Suprapubic skin (tissue), 4 donors: ENCODE results near the gene DLGAP5. TPM values are rescaled to one million over a fixed set of nuclear protein-coding genes. Genes with fewer than 3 reads are reported as not detected.
A peak's percentile ranks its signal among the peaks of the same experiment; 100 is the strongest.

Experiments used
- DNase-seq, 2 donors: peaks; one replicate each; pipeline ENCODE4 v3.0.0-alpha.2; 2019; ENCODE audit warnings: low spot score in 2 of 2
- H3K27ac ChIP-seq: fragments of 200-600 bp; sonication (generic); one replicate; pipeline ENCODE4 v1.5.1; 2019
- H3K27me3 ChIP-seq: fragments of 200-600 bp; sonication (generic); one replicate; pipeline ENCODE4 v1.5.1; 2019
- H3K36me3 ChIP-seq: fragments of 200-600 bp; sonication (generic); one replicate; pipeline ENCODE4 v1.5.1; 2019
- H3K4me1 ChIP-seq: fragments of 200-600 bp; sonication (generic); one replicate; pipeline ENCODE4 v1.5.1; 2019
- H3K4me3 ChIP-seq: fragments of 200-600 bp; sonication (generic); one replicate; pipeline ENCODE4 v1.5.1; 2019; ENCODE audit warnings: mild to moderate bottlenecking
- H3K9me3 ChIP-seq: fragments of 200-600 bp; sonication (generic); one replicate; pipeline ENCODE4 v1.5.1; 2019
- CTCF ChIP-seq, 2 donors: fragments of 200-600 bp in 1 of 2; fragments of 450-650 bp in 1 of 2; sonication (generic) in 1 of 2; IDR thresholded peaks; one replicate each; pipeline ENCODE4 v1.5.1; 2016 to 2019; ENCODE audit warnings: antibody characterized with exemption in 2 of 2, mild to moderate bottlenecking in 1 of 2, moderate library complexity in 1 of 2
- EP300 ChIP-seq: sonication (generic); formaldehyde crosslinking; IDR thresholded peaks from one replicate; pipeline ENCODE4 v1.6.1; 2017; ENCODE audit warnings: antibody characterized with exemption
- POLR2A ChIP-seq, 2 donors: fragments of 450-650 bp; IDR thresholded peaks; one replicate each; pipeline ENCODE4 v1.6.1; 2017; ENCODE audit warnings: antibody characterized with exemption in 2 of 2, mild to moderate bottlenecking in 2 of 2, moderate library complexity in 2 of 2
- POLR2AphosphoS5 ChIP-seq, 3 donors: sonication (generic); formaldehyde crosslinking; IDR thresholded peaks; one replicate each; pipeline ENCODE4 v1.6.1; 2017; ENCODE audit warnings: antibody characterized with exemption in 3 of 3
- WGBS: methylation state at CpG from one replicate; pipeline ENCODE4 v1.1.5; 2018; 5-methylcytosine and 5-hydroxymethylcytosine counted together
- total RNA-seq, 4 donors: library from RNA; depleted of rRNA; stranded (reverse); fragments of >200 nt; gene quantifications; one replicate each; pipeline ENCODE4 v1.1.0, GENCODE V29; 2016

The DLGAP5 gene
- total RNA-seq, 4 donors from 2014 or later: 0.72 to 2.6 (median 1.9) TPM

GRCh38 chr14:55120571-55121495, 70.6 kb downstream of the DLGAP5 start:
- no peaks in the 10 kb centered on the region for H3K27me3 ChIP-seq
- 56% methylated on average over 13 of the region's 13 CpGs for WGBS
- DNase-seq: peak; percentile 61 to 72
- TF ChIP-seq POLR2A (IDR thresholded peaks at IDR 0.05): no peak
- no peak for TF ChIP-seq CTCF (IDR thresholded peaks at IDR 0.05)
- no peak for TF ChIP-seq EP300
- no peak for TF ChIP-seq POLR2AphosphoS5 (IDR thresholded peaks at IDR 0.05)
- H3K36me3 ChIP-seq: no peaks in the 10 kb centered on the region
- H3K9me3 ChIP-seq: no peaks in the 10 kb centered on the region
- H3K4me3 ChIP-seq: no peak overlapping the region
- peak overlapping the region; percentile 88 for H3K27ac ChIP-seq
- H3K4me1 ChIP-seq: peaks cover 94% of the 10 kb centered on the region

GRCh38 chr14:55118761-55119160, 72.6 kb downstream of the DLGAP5 start:
- no peak for TF ChIP-seq POLR2A (IDR thresholded peaks at IDR 0.05)
- TF ChIP-seq EP300: no peak
- TF ChIP-seq CTCF (IDR thresholded peaks at IDR 0.05): no peak
- no peak for TF ChIP-seq POLR2AphosphoS5 (IDR thresholded peaks at IDR 0.05)
- H3K9me3 ChIP-seq: no peaks in the 10 kb centered on the region
- peaks cover 76% of the 10 kb centered on the region for H3K4me1 ChIP-seq
- peak; percentile 6 to 33 for DNase-seq
- 23% methylated on average over 3 of the region's 3 CpGs for WGBS
- H3K27ac ChIP-seq: peak overlapping the region; percentile 88
- no peaks in the 10 kb centered on the region for H3K27me3 ChIP-seq
- no peaks in the 10 kb centered on the region for H3K36me3 ChIP-seq
- no peak overlapping the region for H3K4me3 ChIP-seq

- WGBS: 36% methylated on average over 7 of the region's 7 CpGs
- peak overlapping the region; percentile 88 for H3K27ac ChIP-seq
- DNase-seq: peak in 1 of 2 donors; percentile 73
- no peaks in the 10 kb centered on the region for H3K27me3 ChIP-seq
- H3K9me3 ChIP-seq: no peaks in the 10 kb centered on the region
- H3K4me1 ChIP-seq: peaks cover 67% of the 10 kb centered on the region
- no peaks in the 10 kb centered on the region for H3K36me3 ChIP-seq
- H3K4me3 ChIP-seq: no peak overlapping the region
- TF ChIP-seq POLR2AphosphoS5 (IDR thresholded peaks at IDR 0.05) (no peak), CTCF (IDR thresholded peaks at IDR 0.05) (no peak), EP300 (no peak), POLR2A (IDR thresholded peaks at IDR 0.05) (no peak)
Observed at GRCh38 chr14:55117803-55118441, 73.5 kb downstream of the DLGAP5 start.

- H3K27ac ChIP-seq: peak overlapping the region; percentile 88
- no peaks in the 10 kb centered on the region for H3K36me3 ChIP-seq
- H3K4me1 ChIP-seq: peaks cover 54% of the 10 kb centered on the region
- no peaks in the 10 kb centered on the region for H3K27me3 ChIP-seq
- WGBS: 71% methylated on average over 10 of the region's 11 CpGs
- H3K4me3 ChIP-seq: no peak overlapping the region
- no peak for TF ChIP-seq POLR2A (IDR thresholded peaks at IDR 0.05)
- TF ChIP-seq CTCF (IDR thresholded peaks at IDR 0.05): no peak
- no peak for TF ChIP-seq EP300
- no peak for TF ChIP-seq POLR2AphosphoS5 (IDR thresholded peaks at IDR 0.05)
- DNase-seq: no peak
- no peaks in the 10 kb centered on the region for H3K9me3 ChIP-seq
Observed at GRCh38 chr14:55116246-55117030, 74.9 kb downstream of the DLGAP5 start.
